ENCODE results near the gene TMLHE.
"Not testable (repeated sequence)": the region's sequence is repeated elsewhere in the genome, so short reads cannot be mapped to it uniquely, and the experiment has no call there.

- TF ChIP-seq CTCF (conservative IDR thresholded peaks at IDR 0.05); ZFX (IDR thresholded peaks at IDR 0.05): not testable (repeated sequence)
Measured at GRCh38 chrX:155477136-155477535, 135.6 kb downstream of the TMLHE start.

Measured in C4-2B (cell line).